ENCODE data around the gene DNAJC5.
"Not testable (repeated sequence)": the region's sequence is repeated elsewhere in the genome, so short reads cannot be mapped to it uniquely, and the experiment has no call there.

DNAJC5 gene

GRCh38 chr20:63973160-63973479, 78.2 kb downstream of the DNAJC5 start:
- no peak for DNase-seq (ENCODE audit: low read depth)
- H3K4me3 ChIP-seq (ENCODE audit: low read depth, low read length) = no peak overlapping the region
- TF ChIP-seq, protein P1, sequence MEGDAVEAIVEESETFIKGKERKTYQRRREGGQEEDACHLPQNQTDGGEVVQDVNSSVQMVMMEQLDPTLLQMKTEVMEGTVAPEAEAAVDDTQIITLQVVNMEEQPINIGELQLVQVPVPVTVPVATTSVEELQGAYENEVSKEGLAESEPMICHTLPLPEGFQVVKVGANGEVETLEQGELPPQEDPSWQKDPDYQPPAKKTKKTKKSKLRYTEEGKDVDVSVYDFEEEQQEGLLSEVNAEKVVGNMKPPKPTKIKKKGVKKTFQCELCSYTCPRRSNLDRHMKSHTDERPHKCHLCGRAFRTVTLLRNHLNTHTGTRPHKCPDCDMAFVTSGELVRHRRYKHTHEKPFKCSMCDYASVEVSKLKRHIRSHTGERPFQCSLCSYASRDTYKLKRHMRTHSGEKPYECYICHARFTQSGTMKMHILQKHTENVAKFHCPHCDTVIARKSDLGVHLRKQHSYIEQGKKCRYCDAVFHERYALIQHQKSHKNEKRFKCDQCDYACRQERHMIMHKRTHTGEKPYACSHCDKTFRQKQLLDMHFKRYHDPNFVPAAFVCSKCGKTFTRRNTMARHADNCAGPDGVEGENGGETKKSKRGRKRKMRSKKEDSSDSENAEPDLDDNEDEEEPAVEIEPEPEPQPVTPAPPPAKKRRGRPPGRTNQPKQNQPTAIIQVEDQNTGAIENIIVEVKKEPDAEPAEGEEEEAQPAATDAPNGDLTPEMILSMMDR (IDR thresholded peaks at IDR 0.05; ENCODE audit: control insufficient read depth, extremely low read depth, insufficient read depth) = no peak

GRCh38 chr20:63973636-63974401, 78.9 kb downstream of the DNAJC5 start:
- TF ChIP-seq, protein P1 (IDR thresholded peaks at IDR 0.05; ENCODE audit: control insufficient read depth, extremely low read depth, insufficient read depth) = peak; percentile 99
- DNase-seq (ENCODE audit: low read depth) = peak; percentile 39
- H3K4me3 ChIP-seq (ENCODE audit: low read depth, low read length) = peak overlapping the region; percentile 37

DNA sequence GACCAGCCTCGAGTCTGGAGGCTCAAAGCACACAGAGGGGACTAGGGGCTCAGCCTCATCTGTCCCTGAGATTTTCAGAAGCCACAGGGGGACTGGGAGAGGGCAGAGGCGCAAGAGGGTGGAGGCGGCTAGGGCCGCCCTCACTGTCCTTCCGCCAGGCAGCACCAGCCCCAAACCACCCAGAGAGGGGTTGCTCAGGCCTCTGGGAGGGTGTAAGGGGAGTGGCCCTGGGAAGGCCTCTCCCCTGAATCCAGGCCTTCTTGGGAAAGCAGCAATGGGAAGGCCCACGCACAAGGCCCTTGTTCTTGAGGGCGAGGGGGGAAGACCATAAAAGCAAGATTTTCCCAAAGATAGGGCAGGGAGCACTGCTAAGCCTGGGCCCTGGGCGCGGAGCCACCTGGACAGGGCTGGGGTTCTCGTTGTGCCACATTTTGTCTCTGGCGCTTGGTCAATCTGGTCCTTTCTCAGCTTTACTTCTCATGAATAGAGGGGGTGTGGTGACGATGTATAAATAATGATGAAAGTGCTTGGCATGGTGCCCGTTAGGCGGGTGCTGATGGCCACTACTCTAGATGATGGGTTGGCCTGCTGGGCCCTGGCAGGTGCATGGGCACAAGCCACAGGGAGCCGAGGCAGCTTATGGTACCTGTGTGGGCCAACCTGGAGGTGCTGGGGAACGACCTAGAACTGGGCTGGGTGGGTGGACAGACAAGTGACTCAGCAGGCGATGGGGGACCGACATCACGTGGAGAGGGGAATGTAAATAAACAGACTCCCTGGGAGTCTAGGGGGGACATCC, 79.7 kb downstream of the DNAJC5 start:
- peak; percentile 84 for DNase-seq (ENCODE audit: low read depth)
- TF ChIP-seq, protein P1 (IDR thresholded peaks at IDR 0.05; ENCODE audit: control insufficient read depth, extremely low read depth, insufficient read depth) = no peak
- no peak overlapping the region for H3K4me3 ChIP-seq (ENCODE audit: low read depth, low read length)

DNA sequence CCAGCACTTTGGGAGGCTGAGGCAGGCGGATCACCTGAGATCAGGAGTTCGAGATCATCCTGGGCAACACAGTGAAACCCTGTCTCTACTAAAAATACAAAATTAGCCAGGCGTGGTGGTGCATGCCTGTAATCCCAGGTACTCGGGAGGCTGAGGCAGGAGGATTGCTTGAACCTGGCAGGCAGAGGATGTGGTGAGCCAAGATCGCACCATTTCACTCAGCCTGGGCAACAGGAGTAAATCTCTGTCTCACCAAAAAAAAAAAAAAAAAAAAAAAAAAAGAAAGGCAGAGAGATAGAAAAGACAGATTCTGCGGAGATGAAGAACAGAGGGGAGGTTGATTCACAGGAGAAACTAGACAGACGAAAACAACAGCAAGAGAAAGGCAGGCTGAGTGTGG, 81.6 kb downstream of the DNAJC5 start:
- DNase-seq (ENCODE audit: low read depth); H3K4me3 ChIP-seq (ENCODE audit: low read depth, low read length): not testable (repeated sequence)

- DNase-seq (ENCODE audit: low read depth) = no peak
- H3K4me3 ChIP-seq (ENCODE audit: low read depth, low read length) = no peak overlapping the region
- TF ChIP-seq, protein P1 (IDR thresholded peaks at IDR 0.05; ENCODE audit: control insufficient read depth, extremely low read depth, insufficient read depth) = no peak
Observed at GRCh38 chr20:63976980-63977738, 82.2 kb downstream of the DNAJC5 start.

GRCh38 chr20:63977739-63978276, 82.9 kb downstream of the DNAJC5 start:
- H3K4me3 ChIP-seq (ENCODE audit: low read depth, low read length) = peak overlapping the region; percentile 70
- TF ChIP-seq, protein P1 (IDR thresholded peaks at IDR 0.05; ENCODE audit: control insufficient read depth, extremely low read depth, insufficient read depth) = no peak
- no peak for DNase-seq (ENCODE audit: low read depth)
